ENCODE measurements around the gene SGSM1.

DNA sequence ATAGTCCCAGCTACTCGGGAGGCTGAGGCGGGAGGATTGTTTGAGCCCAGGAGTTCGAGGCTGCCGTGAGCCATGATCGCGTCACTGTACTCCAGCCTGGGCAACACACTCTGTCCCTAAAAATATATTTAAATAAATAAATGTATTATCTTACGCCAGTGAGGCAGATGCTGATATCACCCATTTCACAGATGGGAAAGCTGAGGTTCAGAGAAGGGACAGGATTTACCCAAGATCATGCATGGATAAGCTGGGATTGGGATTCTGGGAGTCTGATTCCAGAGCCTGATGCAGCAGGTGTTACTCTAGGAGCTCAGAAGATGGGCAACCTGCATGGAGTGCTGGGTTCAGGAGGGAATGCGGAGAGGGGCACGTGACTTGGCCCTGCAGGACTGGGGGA is 17.8 kb downstream of the SGSM1 start:
- TF ChIP-seq, protein P1, sequence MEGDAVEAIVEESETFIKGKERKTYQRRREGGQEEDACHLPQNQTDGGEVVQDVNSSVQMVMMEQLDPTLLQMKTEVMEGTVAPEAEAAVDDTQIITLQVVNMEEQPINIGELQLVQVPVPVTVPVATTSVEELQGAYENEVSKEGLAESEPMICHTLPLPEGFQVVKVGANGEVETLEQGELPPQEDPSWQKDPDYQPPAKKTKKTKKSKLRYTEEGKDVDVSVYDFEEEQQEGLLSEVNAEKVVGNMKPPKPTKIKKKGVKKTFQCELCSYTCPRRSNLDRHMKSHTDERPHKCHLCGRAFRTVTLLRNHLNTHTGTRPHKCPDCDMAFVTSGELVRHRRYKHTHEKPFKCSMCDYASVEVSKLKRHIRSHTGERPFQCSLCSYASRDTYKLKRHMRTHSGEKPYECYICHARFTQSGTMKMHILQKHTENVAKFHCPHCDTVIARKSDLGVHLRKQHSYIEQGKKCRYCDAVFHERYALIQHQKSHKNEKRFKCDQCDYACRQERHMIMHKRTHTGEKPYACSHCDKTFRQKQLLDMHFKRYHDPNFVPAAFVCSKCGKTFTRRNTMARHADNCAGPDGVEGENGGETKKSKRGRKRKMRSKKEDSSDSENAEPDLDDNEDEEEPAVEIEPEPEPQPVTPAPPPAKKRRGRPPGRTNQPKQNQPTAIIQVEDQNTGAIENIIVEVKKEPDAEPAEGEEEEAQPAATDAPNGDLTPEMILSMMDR (IDR thresholded peaks at IDR 0.05 in 4 of 5, conservative IDR thresholded peaks at IDR 0.05 in 1 of 5), result no peak
- TF ChIP-seq POLR2A (IDR thresholded peaks at IDR 0.05), result no peak

All from gastrocnemius medialis (tissue), 4 donors.